ENCODE results near the gene HPCAL1. TPM values are rescaled to one million over a fixed set of nuclear protein-coding genes. Genes with fewer than 3 reads are reported as not detected.

HPCAL1 gene
- total RNA-seq, 1 donor from 2014 or later: 34.6 TPM

- no peaks in the 10 kb centered on the region for H3K36me3 Mint-ChIP-seq (ENCODE audit: low read depth, unreplicated experiment)
- DNase-seq (ENCODE audit: low spot score): no peak
- peaks cover 2% of the 10 kb centered on the region for H3K27me3 Mint-ChIP-seq (ENCODE audit: unreplicated experiment)
- peaks cover 3% of the 10 kb centered on the region for H3K4me1 Mint-ChIP-seq (ENCODE audit: unreplicated experiment)
- H3K4me3 Mint-ChIP-seq (ENCODE audit: unreplicated experiment): no peak overlapping the region
- TF ChIP-seq CTCF (IDR thresholded peaks at IDR 0.05; ENCODE audit: unreplicated experiment): no peak
- H3K9me3 Mint-ChIP-seq (ENCODE audit: unreplicated experiment): no peaks in the 10 kb centered on the region
- no peak overlapping the region for H3K27ac Mint-ChIP-seq (ENCODE audit: unreplicated experiment)
Observed at GRCh38 chr2:10475811-10476660, 173.3 kb downstream of the HPCAL1 start.

GRCh38 chr2:10476723-10477442, 174.2 kb downstream of the HPCAL1 start:
- H3K36me3 Mint-ChIP-seq (ENCODE audit: low read depth, unreplicated experiment): no peaks in the 10 kb centered on the region
- DNase-seq (ENCODE audit: low spot score): no peak
- peaks cover 2% of the 10 kb centered on the region for H3K27me3 Mint-ChIP-seq (ENCODE audit: unreplicated experiment)
- peaks cover 3% of the 10 kb centered on the region for H3K4me1 Mint-ChIP-seq (ENCODE audit: unreplicated experiment)
- H3K27ac Mint-ChIP-seq (ENCODE audit: unreplicated experiment): no peak overlapping the region
- H3K4me3 Mint-ChIP-seq (ENCODE audit: unreplicated experiment): no peak overlapping the region
- no peak for TF ChIP-seq CTCF (IDR thresholded peaks at IDR 0.05; ENCODE audit: unreplicated experiment)
- H3K9me3 Mint-ChIP-seq (ENCODE audit: unreplicated experiment): no peaks in the 10 kb centered on the region

Other genes with a start within 250 kb of the HPCAL1 start
- 7.3 TPM for gene CYS1, start 222.5 kb upstream of the HPCAL1 start, total RNA-seq (ENCODE audit: unreplicated experiment)
- gene RRM2, start 180.2 kb upstream of the HPCAL1 start, total RNA-seq (ENCODE audit: unreplicated experiment): 18.7 TPM
- 12.1 TPM for gene ODC1, start 145.4 kb downstream of the HPCAL1 start, total RNA-seq (ENCODE audit: unreplicated experiment)

Measured in endothelial cell (in vitro differentiated cells).